HepG2 (cell line): Measurements from ENCODE around the gene TMEM80. TPM values are rescaled to one million over a fixed set of nuclear protein-coding genes. Genes with fewer than 3 reads are reported as not detected.

Experiments used
- AGO2 ChIP-seq: fragments of 200-400 bp; formaldehyde crosslinking; optimal IDR thresholded peaks from 2 replicates; pipeline ENCODE3; 2017; ENCODE audit warnings: mild to moderate bottlenecking, low read depth, low read length, moderate library complexity
- BRCA1 ChIP-seq: sonication (generic); formaldehyde crosslinking; IDR thresholded peaks from 2 replicates; pipeline ENCODE4 v1.4.0; 2020; ENCODE audit warnings: missing genetic modification reagents
- DNMT1 ChIP-seq: sonication (generic); formaldehyde crosslinking; IDR thresholded peaks from 2 replicates; pipeline ENCODE4 v1.5.1; 2020; ENCODE audit warnings: mild to moderate bottlenecking, missing genetic modification reagents
- EEA1 ChIP-seq: sonication (generic); formaldehyde crosslinking; IDR thresholded peaks from 2 replicates; pipeline ENCODE4 v1.5.1; 2020; ENCODE audit warnings: mild to moderate bottlenecking, missing genetic modification reagents, borderline replicate concordance
- KDM5B ChIP-seq: sonication (generic); formaldehyde crosslinking; IDR thresholded peaks from 2 replicates; pipeline ENCODE4 v1.4.0; 2020; ENCODE audit warnings: missing genetic modification reagents, mild to moderate bottlenecking, borderline replicate concordance
- MAFG ChIP-seq: sonication (generic); formaldehyde crosslinking; IDR thresholded peaks from 2 replicates; pipeline ENCODE4 v1.5.1; 2020; ENCODE audit warnings: mild to moderate bottlenecking, missing genetic modification reagents
- MED13 ChIP-seq: sonication (generic); formaldehyde crosslinking; IDR thresholded peaks from 2 replicates; pipeline ENCODE4 v1.5.0; 2020; ENCODE audit warnings: missing genetic modification reagents
- MEIS2 ChIP-seq: sonication (generic); formaldehyde crosslinking; IDR thresholded peaks from 2 replicates; pipeline ENCODE4 v1.9.0; 2021; ENCODE audit warnings: mild to moderate bottlenecking, missing genetic modification reagents
- MTA1 ChIP-seq: sonication (generic); formaldehyde crosslinking; IDR thresholded peaks from 2 replicates; pipeline ENCODE4 v1.4.0; 2020; ENCODE audit warnings: missing genetic modification reagents, mild to moderate bottlenecking, borderline replicate concordance
- PHF21A ChIP-seq: sonication (generic); formaldehyde crosslinking; IDR thresholded peaks from 2 replicates; pipeline ENCODE4 v1.5.0; 2020; ENCODE audit warnings: mild to moderate bottlenecking, missing genetic modification reagents
- POLR2AphosphoS5 ChIP-seq: IDR thresholded peaks from 2 replicates; pipeline ENCODE4 v1.6.1; 2012; ENCODE audit warnings: low read depth, low read length
- RAD51 ChIP-seq: fragments of 450-650 bp; IDR thresholded peaks from 2 replicates; pipeline ENCODE4 v1.6.1; 2016; ENCODE audit warnings: borderline replicate concordance
- RBM22 ChIP-seq: fragments of 200-400 bp; formaldehyde crosslinking; optimal IDR thresholded peaks from 2 replicates; pipeline ENCODE3; 2017; ENCODE audit warnings: mild to moderate bottlenecking, low read length, moderate library complexity
- REPIN1 ChIP-seq: sonication (generic); formaldehyde crosslinking; IDR thresholded peaks from 2 replicates; pipeline ENCODE4 v1.8.0; 2022; ENCODE audit warnings: missing genetic modification reagents, low read depth, mild to moderate bottlenecking, borderline replicate concordance
- RFXAP ChIP-seq: sonication (generic); formaldehyde crosslinking; IDR thresholded peaks from 2 replicates; pipeline ENCODE4 v1.4.0; 2020; ENCODE audit warnings: missing genetic modification reagents, borderline replicate concordance
- SCMH1 ChIP-seq: sonication (generic); formaldehyde crosslinking; IDR thresholded peaks from 2 replicates; pipeline ENCODE4 v1.9.0; 2021; ENCODE audit warnings: missing genetic modification reagents, mild to moderate bottlenecking, borderline replicate concordance
- SMYD3 ChIP-seq: sonication (generic); formaldehyde crosslinking; IDR thresholded peaks from 2 replicates; pipeline ENCODE4 v1.8.1; 2023; ENCODE audit warnings: mild to moderate bottlenecking, missing genetic modification reagents
- SPEN ChIP-seq: sonication (generic); formaldehyde crosslinking; IDR thresholded peaks from 2 replicates; pipeline ENCODE4 v1.5.1; 2020; ENCODE audit warnings: low read depth, mild to moderate bottlenecking, missing genetic modification reagents
- TBL1XR1 ChIP-seq: fragments of 150-350 bp; IDR thresholded peaks from 2 replicates; pipeline ENCODE4 v1.6.1; 2014; ENCODE audit warnings: borderline replicate concordance, low read length; ENCODE audit not compliant: partially characterized antibody
- ZMYM3 ChIP-seq: sonication (generic); formaldehyde crosslinking; IDR thresholded peaks from 2 replicates; pipeline ENCODE4 v1.5.1; 2020; ENCODE audit warnings: mild to moderate bottlenecking, missing genetic modification reagents
- ZNF326 ChIP-seq: sonication (generic); formaldehyde crosslinking; IDR thresholded peaks from 2 replicates; pipeline ENCODE4 v1.4.0; 2020; ENCODE audit warnings: missing genetic modification reagents, borderline replicate concordance
- ZNF34 ChIP-seq: sonication (generic); formaldehyde crosslinking; IDR thresholded peaks from 2 replicates; pipeline ENCODE4 v1.4.0; 2020; ENCODE audit warnings: mild to moderate bottlenecking, missing genetic modification reagents, borderline replicate concordance
- ZNF496 ChIP-seq: sonication (generic); formaldehyde crosslinking; IDR thresholded peaks from 2 replicates; pipeline ENCODE4 v1.8.1; 2023; ENCODE audit warnings: mild to moderate bottlenecking, moderate library complexity, missing genetic modification reagents; ENCODE audit not compliant: insufficient replicate concordance
- ZNF569 ChIP-seq: sonication (generic); formaldehyde crosslinking; IDR thresholded peaks from 2 replicates; pipeline ENCODE4 v1.5.0; 2020; ENCODE audit warnings: mild to moderate bottlenecking, missing genetic modification reagents, moderate library complexity, borderline replicate concordance
- ZNF761 ChIP-seq: sonication (generic); formaldehyde crosslinking; conservative IDR thresholded peaks from 2 replicates; pipeline ENCODE4 v1.4.0; 2020; ENCODE audit warnings: mild to moderate bottlenecking, missing genetic modification reagents
- ZNF773 ChIP-seq: sonication (generic); formaldehyde crosslinking; IDR thresholded peaks from 2 replicates; pipeline ENCODE4 v1.4.0; 2020; ENCODE audit warnings: missing genetic modification reagents, borderline replicate concordance
- polyA plus RNA-seq, 8 experiments: library from polyadenylated mRNA; depleted of rRNA in 3 of 8; stranded (reverse) in 7 of 8; unstranded in 1 of 8; fragments of >200 nt; fragmentation: Illumina TruSeq in 4 of 8; extraction: Trizol in 4 of 8; gene quantifications; 2 replicates each; pipeline versions ENCODE4 v1.2.1 to v1.2.3, GENCODE V29; 2011 to 2016; ENCODE audit warnings: low read depth in 4 of 8, missing spikeins in 1 of 8, mixed read lengths in 1 of 8; ENCODE audit not compliant: insufficient read depth in 1 of 8
- total RNA-seq, 5 experiments: library from RNA; depleted of rRNA; stranded (reverse); fragments of >200 nt; fragmentation: Illumina TruSeq; extraction: Trizol; gene quantifications; 2 replicates each; pipeline ENCODE4 v1.2.3, GENCODE V29; 2016; ENCODE audit warnings: low read depth in 1 of 5
- TF ChIP-seq, protein P1 (sequence below): sonication (generic); formaldehyde crosslinking; IDR thresholded peaks from 2 replicates; pipeline ENCODE4 v1.8.0; 2022; ENCODE audit warnings: missing genetic modification reagents, mild to moderate bottlenecking, inconsistent platforms, borderline replicate concordance
- TF ChIP-seq, protein P2 (sequence below): sonication (generic); formaldehyde crosslinking; IDR thresholded peaks from 2 replicates; pipeline ENCODE4 v1.8.0; 2022; ENCODE audit warnings: missing genetic modification reagents, low read depth, mild to moderate bottlenecking, borderline replicate concordance
- TF ChIP-seq, protein P3 (sequence below): sonication (generic); formaldehyde crosslinking; IDR thresholded peaks from 2 replicates; pipeline ENCODE4 v1.4.0; 2020; ENCODE audit warnings: mild to moderate bottlenecking, missing genetic modification reagents

The TMEM80 gene
- total and polyA plus RNA-seq, 2 of the 13 experiments (the other 11 are each of a cell fraction or from before 2014, with no cell fraction given) = 5.6 to 17.1 TPM

GRCh38 chr11:693887-694562, 1.6 kb upstream of the TMEM80 start (continued):
- TF ChIP-seq RFXAP (CRISPR knock-in tag) (no peak), SMYD3 (CRISPR knock-in tag) (no peak), RBM22 (no peak), ZNF496 (CRISPR knock-in tag) (no peak), PHF21A (CRISPR knock-in tag) (no peak), MED13 (no peak), MAFG (no peak), ZNF773 (no peak), ZNF34 (no peak), DNMT1 (CRISPR knock-in tag) (0 out of 2 replicates have a peak, but pooled peaks have one; percentile 17), REPIN1 (no peak), KDM5B (CRISPR knock-in tag) (no peak), MTA1 (0 out of 2 replicates have a peak, but pooled peaks have one; percentile 15), RAD51 (no peak), ZNF761 (CRISPR knock-in tag) (no peak), SCMH1 (CRISPR knock-in tag) (no peak), AGO2 (peak; percentile 86), ZMYM3 (no peak), ZNF326 (no peak), MEIS2 (CRISPR knock-in tag) (no peak), POLR2AphosphoS5 (no peak), ZNF569 (CRISPR knock-in tag) (no peak), SPEN (0 out of 2 replicates have a peak, but pooled peaks have one; percentile 0), TBL1XR1 (no peak), BRCA1 (CRISPR knock-in tag) (no peak), EEA1 (CRISPR knock-in tag) (no peak)
- TF ChIP-seq, protein P1, sequence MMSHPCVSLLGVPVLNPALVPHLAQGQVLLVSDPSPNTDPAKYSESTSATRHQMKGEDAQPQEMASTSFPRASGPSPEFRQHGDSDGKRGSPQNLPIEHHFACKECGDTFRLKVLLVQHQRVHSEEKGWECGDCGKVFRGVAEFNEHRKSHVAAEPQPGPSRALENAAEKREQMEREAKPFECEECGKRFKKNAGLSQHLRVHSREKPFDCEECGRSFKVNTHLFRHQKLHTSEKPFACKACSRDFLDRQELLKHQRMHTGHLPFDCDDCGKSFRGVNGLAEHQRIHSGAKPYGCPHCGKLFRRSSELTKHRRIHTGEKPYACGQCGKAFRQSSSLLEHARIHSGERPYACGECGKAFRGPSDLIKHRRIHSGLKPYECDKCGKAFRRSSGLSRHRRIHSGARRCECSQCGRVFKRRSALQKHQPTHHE (CRISPR knock-in tag) = peak; percentile 12; the same call in 1 of the 2 replicates
- TF ChIP-seq, protein P2, sequence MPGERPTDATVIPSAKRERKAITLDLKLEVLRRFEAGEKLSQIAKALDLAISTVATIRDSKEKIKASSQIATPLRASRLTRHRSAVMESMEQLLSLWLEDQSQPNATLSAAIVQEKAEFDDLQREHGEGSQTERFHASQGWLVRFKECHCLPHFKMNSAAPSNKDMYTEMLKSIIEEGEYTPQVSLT (CRISPR knock-in tag) = no peak
- TF ChIP-seq, protein P3, sequence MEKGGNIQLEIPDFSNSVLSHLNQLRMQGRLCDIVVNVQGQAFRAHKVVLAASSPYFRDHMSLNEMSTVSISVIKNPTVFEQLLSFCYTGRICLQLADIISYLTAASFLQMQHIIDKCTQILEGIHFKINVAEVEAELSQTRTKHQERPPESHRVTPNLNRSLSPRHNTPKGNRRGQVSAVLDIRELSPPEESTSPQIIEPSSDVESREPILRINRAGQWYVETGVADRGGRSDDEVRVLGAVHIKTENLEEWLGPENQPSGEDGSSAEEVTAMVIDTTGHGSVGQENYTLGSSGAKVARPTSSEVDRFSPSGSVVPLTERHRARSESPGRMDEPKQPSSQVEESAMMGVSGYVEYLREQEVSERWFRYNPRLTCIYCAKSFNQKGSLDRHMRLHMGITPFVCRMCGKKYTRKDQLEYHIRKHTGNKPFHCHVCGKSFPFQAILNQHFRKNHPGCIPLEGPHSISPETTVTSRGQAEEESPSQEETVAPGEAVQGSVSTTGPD = no peak
